Heart right ventricle (tissue), 16 donors: ENCODE measurements around the gene HNRNPCL1. TPM values are rescaled to one million over a fixed set of nuclear protein-coding genes. Genes with fewer than 3 reads are reported as not detected.
"Not testable (repeated sequence)": the region's sequence is repeated elsewhere in the genome, so short reads cannot be mapped to it uniquely, and the experiment has no call there.

Experiments
- ATAC-seq, 8 donors: fragments of 200-7000 bp; cut with Tn5 transposase; one replicate each; pipeline ENCODE4 v1.9.1; 2020; ENCODE audit warnings: mild to moderate bottlenecking in 8 of 8, moderate library complexity in 8 of 8, moderate number of reproducible peaks in 1 of 8
- DNase-seq, 2 donors: peaks; one replicate each; pipeline ENCODE4 v3.0.0-alpha.2; 2020
- H3K27ac ChIP-seq, 10 donors: fragments of 200-600 bp; sonication (generic) in 2 of 10; one replicate each; pipeline versions ENCODE4 v1.5.0 to v1.8.0; 2020 to 2022; ENCODE audit warnings: mild to moderate bottlenecking in 3 of 10
- H3K27me3 ChIP-seq, 7 donors: fragments of 200-600 bp; one replicate each; pipeline ENCODE4 v1.8.0; 2021 to 2022; ENCODE audit warnings: mild to moderate bottlenecking in 2 of 7
- H3K36me3 ChIP-seq, 9 donors: fragments of 200-600 bp; sonication (generic) in 1 of 9; one replicate each; pipeline versions ENCODE4 v1.5.0 to v1.8.0; 2020 to 2022; ENCODE audit warnings: mild to moderate bottlenecking in 2 of 9
- H3K4me1 ChIP-seq, 9 donors: fragments of 200-600 bp; sonication (generic) in 1 of 9; one replicate each; pipeline versions ENCODE4 v1.5.0 to v1.8.0; 2020 to 2022; ENCODE audit warnings: mild to moderate bottlenecking in 4 of 9
- H3K4me3 ChIP-seq, 10 donors: fragments of 200-600 bp; sonication (generic) in 2 of 10; one replicate each; pipeline versions ENCODE4 v1.5.0 to v1.8.0; 2020 to 2022; ENCODE audit warnings: mild to moderate bottlenecking in 7 of 10, moderate library complexity in 2 of 10
- H3K9me3 ChIP-seq, 11 donors: fragments of 200-600 bp in 10 of 11; sonication (generic) in 2 of 11; one replicate each; pipeline versions ENCODE4 v1.5.0 to v1.8.0; 2013 to 2022; ENCODE audit warnings: mild to moderate bottlenecking in 2 of 11, control low read depth in 1 of 11, moderate library complexity in 1 of 11
- WGBS, 2 donors: extraction: QIAGEN DNeasy Blood & Tissue Kit; methylation state at CpG; one replicate each; pipeline ENCODE4 v1.1.7; 2013; ENCODE audit warnings: inconsistent platforms in 1 of 2; 5-methylcytosine and 5-hydroxymethylcytosine counted together
- intact Hi-C, 10 donors: fragments of 100-400 bp; cut with DNase I; formaldehyde crosslinking; loops; one replicate each; pipeline versions ENCODE4 v1.11.1 to v1.14.2; 2022
- long read RNA-seq, 3 donors: library from polyadenylated mRNA; unstranded; transcript quantifications; one replicate each; pipeline ENCODE4 v2.0.0, GENCODE V29; 2020 to 2021
- polyA plus RNA-seq, 2 donors: library from polyadenylated mRNA; stranded (reverse); fragments of 200-250 nt; gene quantifications; one replicate each; pipeline ENCODE4 v1.2.3, GENCODE V29; 2013
- total RNA-seq, 10 donors: library from RNA; stranded (reverse); fragmentation: NEBNext Ultra II Directional in 3 of 10; extraction: Animal tissue kit (Norgen Biotek cat#: 25700) in 3 of 10; gene quantifications; one replicate each; pipeline versions ENCODE4 v1.2.1 to v1.2.4, GENCODE V29; 2021 to 2023
- TF ChIP-seq, protein P1 (sequence below), 9 donors: fragments of 200-600 bp; sonication (generic) in 2 of 9; IDR thresholded peaks; one replicate each; pipeline versions ENCODE4 v1.5.0 to v1.8.0; 2021 to 2022; ENCODE audit warnings: antibody characterized with exemption in 9 of 9, mild to moderate bottlenecking in 5 of 9, moderate library complexity in 1 of 9
- donor health status: Arrhythmogenic right ventricular cardiomyopathy.
- donor health status: ischemic (EF 13 %, LVEDD 7.1; RV severe dilation, severe dysfunction).
- donor health status: healthy with polysubstance abuse.
- donor health status: DM: no; HTN: yes; CAD: no.
- donor health status: DM: no; HTN: no; CAD: no.
- donor health status: ischemic (EF 25% LVEDD 6.9; RV normal size, moderate dysfunction).
- donor health status: ischemic (EF 25% LVEDD 5.7; RV mildly dilated, moderate dysfunction).
- donor health status: healthy.
- donor health status: DM: yes; HTN: yes; CAD: no.
- donor health status: Ischemic cardiomyopathy.
- donor health status: ischemic (EF 35%, LVEDD 5.7; RV mildly dilated, moderate dysfunction).
- donor health status: nonischemic (EF 11% LVEDD 7.7; RV severe dilation, severe dysfunction).
- donor health status: DM: yes; HTN: yes; CAD: no.
- donor health status: PGD.
- donor health status: ischemic (EF 29% LVEDD 5.4; RV normal size, mild dysfunction).
- donor health status: nonischemic (EF 23%, LVEDD 6.1; RV moderate dilation, normal function).

The HNRNPCL1 gene
- total RNA-seq (not detected), polyA plus RNA-seq (not detected)
- long read RNA-seq, donor 1, result 0 reads
- long read RNA-seq, donor 2, result 0 reads
- long read RNA-seq, donor 3, result 0 reads

DNA sequence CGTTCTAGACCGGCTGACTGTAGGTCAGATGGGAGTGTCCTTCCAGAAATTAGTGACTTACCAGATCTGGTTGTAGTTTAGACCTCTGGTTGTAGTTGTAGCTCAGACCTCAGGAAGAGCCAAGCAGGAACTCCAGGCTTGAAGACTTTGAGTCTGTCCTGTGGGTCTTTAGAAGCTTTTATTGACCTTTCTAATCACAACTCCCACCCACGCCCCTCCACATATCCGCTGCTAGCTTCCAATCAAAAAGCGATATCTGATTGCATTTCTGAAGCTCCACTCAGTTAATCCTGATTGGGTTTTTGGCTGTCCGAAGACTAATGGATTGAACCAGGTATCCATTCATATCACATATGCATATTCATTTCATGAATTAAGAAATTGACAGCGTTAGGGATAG, at the start of gene HNRNPCL1:
Gene HNRNPCL1, minus strand, starts transcription at position 101 of the 400 bp plus-strand sequence. CDS start 431 bp downstream, outside the sequence.
- H3K27me3 ChIP-seq, H3K36me3 ChIP-seq, H3K4me3 ChIP-seq, DNase-seq, ATAC-seq, H3K27ac ChIP-seq, intact Hi-C loops, H3K4me1 ChIP-seq: not testable (repeated sequence)
- peaks cover 0 to 18% (median 0%) of the 10 kb centered on the region in 11 donors for H3K9me3 ChIP-seq
- WGBS, 2 donors, result 82 to 87% methylated on average over 7 of the region's 7 CpGs

DNA sequence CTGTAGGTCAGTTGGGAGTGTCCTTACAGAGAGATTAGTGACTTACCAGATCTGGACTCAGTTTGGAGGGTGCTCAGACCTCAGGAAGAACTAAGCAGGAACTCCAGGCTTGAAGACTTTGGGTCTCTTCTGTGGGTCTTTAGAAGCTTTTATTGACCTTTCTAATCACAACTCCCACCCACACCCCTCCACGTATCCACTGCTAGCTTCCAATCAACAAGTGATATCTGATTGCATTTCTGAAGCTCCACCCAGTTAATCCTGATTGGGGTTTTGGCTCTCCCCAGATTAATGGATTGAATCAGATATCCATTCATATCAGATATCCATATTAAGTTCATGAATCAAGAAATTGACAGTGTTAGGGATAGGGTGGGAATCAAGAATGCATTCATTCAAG, 49.6 kb upstream of the HNRNPCL1 start, which contains the start of gene PRAMEF10:
Gene PRAMEF10, minus strand, starts transcription at position 101 of the 400 bp plus-strand sequence. CDS start 2,423 bp downstream, outside the sequence.
- H3K27ac ChIP-seq, H3K4me3 ChIP-seq, intact Hi-C loops, DNase-seq, H3K27me3 ChIP-seq, H3K36me3 ChIP-seq, H3K9me3 ChIP-seq, H3K4me1 ChIP-seq, ATAC-seq: not testable (repeated sequence)
- WGBS, 2 donors, result 100% methylated on average over 1 of the region's 1 CpG; no CpG with 5 or more reads in 1 of the 2 donors

DNA sequence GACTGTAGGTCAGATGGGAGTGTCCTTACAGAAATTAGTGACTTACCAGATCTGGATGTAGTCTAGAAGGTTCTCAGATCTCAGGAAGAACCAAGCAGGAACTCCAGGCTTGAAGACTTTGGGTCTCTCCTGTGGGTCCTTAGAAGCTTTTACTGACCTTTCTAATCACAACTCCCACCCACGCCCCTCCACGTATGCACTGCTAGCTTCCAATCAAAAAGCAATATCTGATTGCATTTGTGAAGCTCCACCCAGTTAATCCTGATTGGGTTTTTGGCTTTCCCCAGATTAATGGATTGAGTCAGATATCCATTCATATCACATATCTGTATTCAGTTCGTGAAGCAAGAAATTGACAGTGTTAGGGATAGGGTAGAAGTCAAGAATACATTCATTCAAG, 37.6 kb upstream of the HNRNPCL1 start, which contains the start of gene PRAMEF4:
Gene PRAMEF4, minus strand, starts transcription at position 101 of the 400 bp plus-strand sequence. CDS start 2,807 bp downstream, outside the sequence.
- intact Hi-C loops, DNase-seq, H3K4me1 ChIP-seq, H3K27ac ChIP-seq, H3K9me3 ChIP-seq, H3K4me3 ChIP-seq, H3K36me3 ChIP-seq, ATAC-seq, H3K27me3 ChIP-seq: not testable (repeated sequence)
- WGBS, 2 donors, result 20 to 68% methylated on average over 1 to 3 of the region's 3 CpGs

DNA sequence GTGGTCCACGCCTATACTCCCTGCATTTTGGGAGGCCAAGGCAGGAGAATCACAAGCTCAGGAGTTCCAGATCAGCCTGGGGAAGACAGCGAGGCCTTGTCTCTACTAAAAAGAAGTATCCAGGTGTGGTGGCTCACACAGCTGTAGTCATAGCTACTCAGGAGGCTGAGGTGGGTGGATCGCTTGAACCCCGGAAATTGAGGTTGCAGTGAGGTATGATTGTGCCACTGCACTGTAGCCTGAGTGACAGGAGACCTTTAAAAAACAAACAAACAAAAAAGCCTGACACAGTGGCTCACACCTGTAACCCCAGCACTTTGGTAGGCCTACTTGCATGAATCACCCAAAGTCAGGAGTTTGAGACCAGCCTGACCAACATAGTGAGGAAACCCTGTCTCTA, 29.9 kb upstream of the HNRNPCL1 start:
- H3K9me3 ChIP-seq, ATAC-seq, H3K4me3 ChIP-seq, DNase-seq, H3K27ac ChIP-seq, intact Hi-C loops, H3K4me1 ChIP-seq, H3K27me3 ChIP-seq, H3K36me3 ChIP-seq: not testable (repeated sequence)
- WGBS, 2 donors, result 80 to 89% methylated on average over 2 to 3 of the region's 4 CpGs

DNA sequence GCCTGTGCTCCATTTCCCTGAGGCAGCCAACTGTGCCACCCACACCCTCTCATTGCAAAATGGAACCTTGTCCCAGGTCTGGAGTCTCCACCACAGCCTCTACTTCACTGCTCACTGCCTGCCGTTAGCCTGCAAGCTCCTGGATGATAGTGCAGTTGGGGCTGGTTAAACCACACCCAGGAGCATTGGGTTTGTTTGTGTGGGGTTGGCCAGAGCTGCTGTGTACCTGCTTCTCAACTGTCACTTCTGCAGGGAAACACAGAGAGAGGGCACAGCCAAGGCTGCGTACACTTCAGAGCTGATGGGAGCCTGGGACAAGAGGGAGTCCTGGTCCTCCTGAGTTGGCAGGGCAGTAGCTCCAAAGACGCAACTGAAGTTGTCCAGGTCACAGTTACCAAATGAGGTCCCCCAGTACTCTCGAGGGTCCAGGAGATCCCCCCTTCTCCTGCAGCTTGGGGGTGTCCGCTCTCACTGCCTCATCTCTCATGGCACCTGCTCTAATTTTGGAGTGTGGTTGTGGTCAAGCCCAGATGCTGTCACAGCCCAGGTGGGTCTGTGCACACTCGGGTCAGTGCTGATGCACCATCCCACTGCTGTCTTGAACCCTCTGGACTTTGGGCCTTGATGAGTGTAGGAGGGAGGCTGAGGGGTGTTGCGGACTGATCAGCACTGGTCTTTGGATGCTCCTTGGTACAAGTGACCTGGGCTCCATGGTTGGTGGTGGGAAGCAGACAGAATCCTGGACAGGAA, 14.8 kb upstream of the HNRNPCL1 start:
- H3K27ac ChIP-seq, ATAC-seq, H3K4me1 ChIP-seq, H3K27me3 ChIP-seq, DNase-seq, H3K4me3 ChIP-seq, H3K9me3 ChIP-seq, H3K36me3 ChIP-seq, intact Hi-C loops: not testable (repeated sequence)
- 81 to 89% methylated on average over 3 of the region's 7 CpGs for WGBS, 2 donors

DNA sequence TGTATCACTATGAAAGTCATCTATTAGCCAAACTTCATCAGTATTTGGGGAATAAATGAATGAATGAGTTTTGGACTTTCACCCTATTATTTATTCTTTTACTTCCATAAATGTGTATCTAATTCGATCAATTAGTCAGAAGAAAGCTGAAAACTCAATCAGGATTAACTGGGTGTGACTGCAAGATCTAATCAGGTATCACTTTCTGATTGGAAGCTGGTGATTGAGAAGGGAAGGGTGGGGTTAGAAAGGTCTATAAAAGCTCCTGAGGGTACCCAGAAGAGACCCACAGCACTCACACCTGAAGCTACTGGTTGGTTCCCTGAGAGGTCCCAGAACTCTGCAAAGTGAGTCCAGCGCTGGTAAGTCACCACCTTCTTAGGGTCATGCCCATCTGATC, 8.3 kb upstream of the HNRNPCL1 start, which contains the start of gene PRAMEF2:
Gene PRAMEF2, plus strand, starts transcription at position 301 of the 400 bp plus-strand sequence. CDS start 1,924 bp downstream, outside the sequence.
- H3K9me3 ChIP-seq, ATAC-seq, DNase-seq, H3K27ac ChIP-seq, H3K36me3 ChIP-seq, intact Hi-C loops, H3K4me3 ChIP-seq, H3K4me1 ChIP-seq: not testable (repeated sequence)
- H3K27me3 ChIP-seq, result peaks cover 0 to 12% (median 0%) of the 10 kb centered on the region in 7 donors
- WGBS, 2 donors, result 50 to 60% methylated on average over 1 to 2 of the region's 2 CpGs

DNA sequence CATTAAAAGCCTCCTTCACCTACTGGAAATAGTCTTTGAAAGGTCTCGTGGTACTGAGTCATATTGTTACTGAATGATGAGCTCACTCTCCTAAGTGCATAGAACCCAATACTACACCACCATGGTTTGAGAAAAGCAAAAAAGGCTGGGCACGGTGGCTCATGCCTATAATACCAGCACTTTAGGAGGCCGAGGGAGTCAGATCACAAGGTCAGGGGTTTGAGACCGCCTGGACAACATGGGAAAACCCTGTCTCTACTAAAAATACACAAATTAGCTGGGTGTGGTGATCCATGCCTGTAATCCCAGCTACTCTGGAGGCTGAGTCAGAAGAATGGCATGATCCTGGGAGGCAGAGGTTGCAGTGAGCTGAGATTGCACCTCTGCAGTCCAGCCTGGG, 3.3 kb upstream of the HNRNPCL1 start:
- Histone ChIP-seq H3K27me3 (peaks cover 0 to 17% (median 0%) of the 10 kb centered on the region in 7 donors), H3K4me3 (no peak overlapping the region), H3K36me3 (no peaks in the 10 kb centered on the region), H3K9me3 (peaks cover 0 to 11% (median 0%) of the 10 kb centered on the region in 11 donors), H3K4me1 (no peaks in the 10 kb centered on the region), H3K27ac (no peak overlapping the region)
- 58 to 60% methylated on average over 4 of the region's 4 CpGs for WGBS, 2 donors
- DNase-seq, result no peak
- TF ChIP-seq, protein P1, sequence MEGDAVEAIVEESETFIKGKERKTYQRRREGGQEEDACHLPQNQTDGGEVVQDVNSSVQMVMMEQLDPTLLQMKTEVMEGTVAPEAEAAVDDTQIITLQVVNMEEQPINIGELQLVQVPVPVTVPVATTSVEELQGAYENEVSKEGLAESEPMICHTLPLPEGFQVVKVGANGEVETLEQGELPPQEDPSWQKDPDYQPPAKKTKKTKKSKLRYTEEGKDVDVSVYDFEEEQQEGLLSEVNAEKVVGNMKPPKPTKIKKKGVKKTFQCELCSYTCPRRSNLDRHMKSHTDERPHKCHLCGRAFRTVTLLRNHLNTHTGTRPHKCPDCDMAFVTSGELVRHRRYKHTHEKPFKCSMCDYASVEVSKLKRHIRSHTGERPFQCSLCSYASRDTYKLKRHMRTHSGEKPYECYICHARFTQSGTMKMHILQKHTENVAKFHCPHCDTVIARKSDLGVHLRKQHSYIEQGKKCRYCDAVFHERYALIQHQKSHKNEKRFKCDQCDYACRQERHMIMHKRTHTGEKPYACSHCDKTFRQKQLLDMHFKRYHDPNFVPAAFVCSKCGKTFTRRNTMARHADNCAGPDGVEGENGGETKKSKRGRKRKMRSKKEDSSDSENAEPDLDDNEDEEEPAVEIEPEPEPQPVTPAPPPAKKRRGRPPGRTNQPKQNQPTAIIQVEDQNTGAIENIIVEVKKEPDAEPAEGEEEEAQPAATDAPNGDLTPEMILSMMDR (IDR thresholded peaks at IDR 0.05), result no peak
- ATAC-seq, result no peak
- intact Hi-C loops, result no loop called here

DNA sequence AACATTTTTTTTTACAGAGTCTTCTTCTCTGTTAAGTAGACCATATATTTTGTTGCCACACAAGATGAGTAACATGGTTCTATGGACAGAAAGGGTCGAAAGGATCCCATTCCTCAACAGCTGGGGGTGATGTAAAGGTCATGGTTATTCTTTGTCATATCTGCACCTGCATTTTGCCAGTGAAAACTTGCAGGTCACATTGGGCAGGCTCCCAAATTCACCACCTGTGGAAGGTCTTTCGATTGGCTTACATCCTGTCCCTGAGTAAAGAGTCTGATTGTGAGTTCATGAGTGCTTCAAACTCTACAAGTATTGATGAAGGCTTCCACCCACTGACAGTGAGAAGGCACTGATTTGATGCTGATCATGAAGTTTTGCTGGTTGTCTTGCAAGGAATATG, 15.3 kb downstream of the HNRNPCL1 start:
- H3K4me3 ChIP-seq, H3K27me3 ChIP-seq, intact Hi-C loops, H3K9me3 ChIP-seq, ATAC-seq, H3K36me3 ChIP-seq, H3K4me1 ChIP-seq, H3K27ac ChIP-seq, DNase-seq: not testable (repeated sequence)
- 44 to 58% methylated on average over 2 of the region's 2 CpGs for WGBS, 2 donors

DNA sequence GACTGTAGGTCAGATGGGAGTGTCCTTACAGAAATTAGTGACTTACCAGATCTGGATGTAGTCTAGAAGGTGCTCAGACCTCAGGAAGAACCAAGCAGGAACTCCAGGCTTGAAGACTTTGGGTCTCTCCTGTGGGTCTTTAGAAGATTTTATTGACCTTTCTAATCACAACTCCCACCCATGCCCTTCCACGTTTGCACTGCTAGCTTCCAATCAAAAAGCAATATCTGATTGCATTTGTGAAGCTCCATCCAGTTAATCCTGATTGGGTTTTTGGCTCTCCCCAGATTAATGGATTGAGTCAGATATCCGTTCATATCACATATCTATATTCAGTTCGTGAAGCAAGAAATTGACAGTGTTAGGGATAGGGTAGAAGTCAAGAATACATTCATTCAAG, 17.2 kb downstream of the HNRNPCL1 start, which contains the start of gene PRAMEF11:
Gene PRAMEF11, minus strand, starts transcription at position 101 of the 400 bp plus-strand sequence. CDS start 2,621 bp downstream, outside the sequence.
- H3K27ac ChIP-seq, DNase-seq, ATAC-seq, intact Hi-C loops, H3K4me3 ChIP-seq, H3K27me3 ChIP-seq, H3K4me1 ChIP-seq, H3K9me3 ChIP-seq, H3K36me3 ChIP-seq: not testable (repeated sequence)
- WGBS, 2 donors, result 50 to 56% methylated on average over 3 of the region's 3 CpGs

DNA sequence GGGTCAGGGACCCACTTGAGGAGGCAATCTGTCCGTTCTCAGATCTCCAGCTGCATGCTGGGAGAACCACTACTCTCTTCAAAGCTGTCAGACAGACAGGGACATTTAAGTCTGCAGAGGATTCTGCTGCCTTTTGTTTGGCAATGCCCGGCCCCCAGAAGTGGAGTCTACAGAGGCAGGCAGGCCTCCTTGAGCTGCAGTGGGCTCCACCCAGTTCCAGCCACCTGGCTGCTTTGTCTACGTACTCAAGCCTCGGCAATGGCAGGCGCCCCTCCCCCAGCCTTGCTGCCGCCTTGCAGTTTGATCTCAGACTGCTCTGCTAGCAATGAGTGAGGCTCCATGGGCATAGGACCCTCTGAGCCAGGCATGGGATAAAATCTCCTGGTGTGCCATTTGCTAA, 29.5 kb downstream of the HNRNPCL1 start:
- 68 to 75% methylated on average over 6 of the region's 6 CpGs for WGBS, 2 donors
- ATAC-seq, H3K27ac ChIP-seq, DNase-seq, H3K36me3 ChIP-seq, H3K4me3 ChIP-seq, H3K4me1 ChIP-seq, H3K9me3 ChIP-seq, intact Hi-C loops: not testable (repeated sequence)
- H3K27me3 ChIP-seq, result peaks cover 0 to 20% (median 4%) of the 10 kb centered on the region in 7 donors
